ENCODE measurements around the gene YIPF6. TPM values are rescaled to one million over a fixed set of nuclear protein-coding genes. Genes with fewer than 3 reads are reported as not detected.
"Not testable (repeated sequence)": the region's sequence is repeated elsewhere in the genome, so short reads cannot be mapped to it uniquely, and the experiment has no call there.

YIPF6 gene
- total and polyA plus RNA-seq, 3 donors from 2014 or later, result 16.2 to 35.7 (median 30.5) TPM

- TF ChIP-seq CTCF (IDR thresholded peaks at IDR 0.05) (peak; percentile 40 to 55 (median 44)), POLR2A (IDR thresholded peaks at IDR 0.05) (no peak)
- no peak overlapping the region for H3K27ac ChIP-seq
- peak; percentile 25 for DNase-seq
- H3K36me3 ChIP-seq (ENCODE audit: low read depth, missing control alignments), result no peaks in the 10 kb centered on the region
- H3K4me3 ChIP-seq, result no peak overlapping the region
- no peaks in the 10 kb centered on the region for H3K9me3 ChIP-seq
- WGBS, 2 donors, result 32 to 43% methylated on average over 3 of the region's 3 CpGs
- H3K4me1 ChIP-seq, result no peaks in the 10 kb centered on the region
- no peaks in the 10 kb centered on the region for H3K27me3 ChIP-seq
- intact Hi-C loops (cut with DNase I; ENCODE audit: low total_unique reads), result no loop called here
Observed at GRCh38 chrX:68511255-68511654, 12.4 kb downstream of the YIPF6 start.

- H3K36me3 ChIP-seq (ENCODE audit: low read depth, missing control alignments), result not testable (repeated sequence)
Observed at GRCh38 chrX:68524680-68525079, 25.8 kb downstream of the YIPF6 start.

GRCh38 chrX:68532831-68533533, 34.1 kb downstream of the YIPF6 start:
- Histone ChIP-seq H3K4me3 (no peak overlapping the region), H3K4me1 (no peaks in the 10 kb centered on the region), H3K27me3 (no peaks in the 10 kb centered on the region), H3K27ac (no peak overlapping the region), H3K9me3 (no peaks in the 10 kb centered on the region), H3K36me3 (ENCODE audit: low read depth, missing control alignments) (no peaks in the 10 kb centered on the region)
- intact Hi-C loops (cut with DNase I; ENCODE audit: low total_unique reads), result no loop called here
- 77 to 91% methylated on average over 1 of the region's 1 CpG for WGBS, 2 donors
- no peak for DNase-seq
- TF ChIP-seq POLR2A (IDR thresholded peaks at IDR 0.05) (no peak), CTCF (IDR thresholded peaks at IDR 0.05) (no peak)

More at GRCh38 chrX:68524680-68525079, 25.8 kb downstream of the YIPF6 start:
- H3K4me3 ChIP-seq; intact Hi-C loops (cut with DNase I; ENCODE audit: low total_unique reads); H3K4me1 ChIP-seq; H3K27me3 ChIP-seq; H3K9me3 ChIP-seq; H3K27ac ChIP-seq; DNase-seq: not testable (repeated sequence)
- WGBS, 2 donors, result 94 to 100% methylated on average over 2 of the region's 2 CpGs

GRCh38 chrX:68533656-68534055, 34.8 kb downstream of the YIPF6 start:
- no peaks in the 10 kb centered on the region for H3K4me1 ChIP-seq
- no peak overlapping the region for H3K27ac ChIP-seq
- TF ChIP-seq POLR2A (IDR thresholded peaks at IDR 0.05) (no peak), CTCF (IDR thresholded peaks at IDR 0.05) (no peak)
- H3K36me3 ChIP-seq (ENCODE audit: low read depth, missing control alignments), result no peaks in the 10 kb centered on the region
- 89 to 98% methylated on average over 2 of the region's 2 CpGs for WGBS, 2 donors
- H3K9me3 ChIP-seq, result no peaks in the 10 kb centered on the region
- no peaks in the 10 kb centered on the region for H3K27me3 ChIP-seq
- intact Hi-C loops (cut with DNase I; ENCODE audit: low total_unique reads), result no loop called here
- H3K4me3 ChIP-seq, result no peak overlapping the region
- DNase-seq, result no peak

GRCh38 chrX:68534691-68535090, 35.8 kb downstream of the YIPF6 start:
- Histone ChIP-seq H3K9me3 (no peaks in the 10 kb centered on the region), H3K4me1 (no peaks in the 10 kb centered on the region), H3K27me3 (no peaks in the 10 kb centered on the region), H3K27ac (no peak overlapping the region), H3K36me3 (ENCODE audit: low read depth, missing control alignments) (no peaks in the 10 kb centered on the region), H3K4me3 (no peak overlapping the region)
- no peak for DNase-seq
- 82 to 88% methylated on average over 4 of the region's 4 CpGs for WGBS, 2 donors
- TF ChIP-seq CTCF (IDR thresholded peaks at IDR 0.05), result no peak
- no peak for TF ChIP-seq POLR2A (IDR thresholded peaks at IDR 0.05)
- intact Hi-C loops (cut with DNase I; ENCODE audit: low total_unique reads), result no loop called here

All from testis (tissue), 3 donors.